NT2/D1 (cell line): Measurements from ENCODE around the gene BGLAP.

Experiments used
- SUZ12 ChIP-seq: IDR thresholded peaks from 2 replicates; pipeline ENCODE4 v1.6.1; 2011; ENCODE audit not compliant: insufficient read length, insufficient read depth; ENCODE audit errors: extremely low read depth
- YY1 ChIP-seq: IDR thresholded peaks from 2 replicates; pipeline ENCODE4 v1.6.1; 2011; ENCODE audit not compliant: insufficient read length, insufficient read depth
- ZNF274 ChIP-seq: IDR thresholded peaks from 2 replicates; pipeline ENCODE4 v1.6.1; 2011; ENCODE audit warnings: mild to moderate bottlenecking, low read depth, low read length

GRCh38 chr1:156285437-156285836 lies 43.5 kb downstream of the BGLAP start:
- TF ChIP-seq ZNF274, result no peak
- no peak for TF ChIP-seq SUZ12
- no peak for TF ChIP-seq YY1
